ENCODE results near the gene OTOGL. TPM values are rescaled to one million over a fixed set of nuclear protein-coding genes. Genes with fewer than 3 reads are reported as not detected.

Gene OTOGL
- total RNA-seq, 1 donor from 2014 or later = 0.12 TPM

GRCh38 chr12:80107221-80107620 lies 7.9 kb downstream of the OTOGL start:
- H3K4me1 Mint-ChIP-seq = no peaks in the 10 kb centered on the region
- H3K9me3 Mint-ChIP-seq = peaks cover 3% of the 10 kb centered on the region
- H3K36me3 Mint-ChIP-seq (ENCODE audit: low read depth) = no peaks in the 10 kb centered on the region
- no peaks in the 10 kb centered on the region for H3K27me3 Mint-ChIP-seq (ENCODE audit: low read depth)
- H3K27ac Mint-ChIP-seq (ENCODE audit: unreplicated experiment) = no peak overlapping the region
- no peak for DNase-seq (ENCODE audit: low read depth, low spot score)
- no peak for TF ChIP-seq CTCF (conservative IDR thresholded peaks at IDR 0.05)
- no peak overlapping the region for H3K4me3 Mint-ChIP-seq

GRCh38 chr12:80116735-80117134 lies 17.4 kb downstream of the OTOGL start:
- no peaks in the 10 kb centered on the region for H3K27me3 Mint-ChIP-seq (ENCODE audit: low read depth)
- TF ChIP-seq CTCF (conservative IDR thresholded peaks at IDR 0.05) = no peak
- no peak for DNase-seq (ENCODE audit: low read depth, low spot score)
- H3K27ac Mint-ChIP-seq (ENCODE audit: unreplicated experiment) = no peak overlapping the region
- H3K36me3 Mint-ChIP-seq (ENCODE audit: low read depth) = peaks cover 3% of the 10 kb centered on the region
- H3K9me3 Mint-ChIP-seq = peaks cover 12% of the 10 kb centered on the region
- H3K4me1 Mint-ChIP-seq = peaks cover 18% of the 10 kb centered on the region
- H3K4me3 Mint-ChIP-seq = no peak overlapping the region

DNA sequence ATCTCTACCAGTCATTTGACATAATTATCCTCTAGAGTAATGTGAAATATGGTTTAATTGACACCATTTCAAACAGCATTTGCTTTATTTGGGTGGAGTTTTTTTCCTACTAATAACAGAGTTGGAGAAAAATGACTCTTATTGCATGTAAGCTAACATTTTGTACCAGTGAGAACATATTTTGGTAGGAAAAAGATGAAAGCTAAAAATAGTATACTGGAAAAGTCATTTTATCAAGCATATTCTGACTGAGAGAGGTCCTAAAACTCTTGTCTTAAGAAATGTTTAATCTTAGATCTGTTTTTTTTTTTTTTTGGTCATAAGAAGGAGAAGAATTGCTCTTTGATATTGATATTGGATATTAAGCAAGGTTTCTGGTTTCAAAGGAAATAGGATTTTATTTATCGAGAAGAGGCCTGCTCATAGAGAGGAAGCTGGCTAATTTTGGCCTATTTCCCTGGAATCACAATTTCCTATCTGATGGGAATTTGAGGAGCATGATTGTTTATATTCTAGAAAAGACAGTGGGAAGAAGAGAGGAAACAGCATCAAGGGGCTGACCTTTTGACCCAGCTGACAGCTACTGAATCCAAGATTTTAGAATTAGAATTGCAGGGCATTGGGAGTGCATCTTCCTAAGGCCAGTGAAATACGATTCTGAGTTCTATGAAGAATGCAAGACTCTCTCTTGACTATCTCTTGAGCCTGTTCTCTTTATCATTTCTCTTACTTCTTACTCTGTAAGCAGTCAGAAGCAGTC lies 19.4 kb downstream of the OTOGL start:
- Mint-ChIP-seq H3K27ac (ENCODE audit: unreplicated experiment) (no peak overlapping the region), H3K9me3 (no peaks in the 10 kb centered on the region), H3K4me3 (no peak overlapping the region), H3K36me3 (ENCODE audit: low read depth) (no peaks in the 10 kb centered on the region), H3K27me3 (ENCODE audit: low read depth) (no peaks in the 10 kb centered on the region), H3K4me1 (peaks cover 18% of the 10 kb centered on the region)
- DNase-seq (ENCODE audit: low read depth, low spot score) = no peak
- no peak for TF ChIP-seq CTCF (conservative IDR thresholded peaks at IDR 0.05)

DNA sequence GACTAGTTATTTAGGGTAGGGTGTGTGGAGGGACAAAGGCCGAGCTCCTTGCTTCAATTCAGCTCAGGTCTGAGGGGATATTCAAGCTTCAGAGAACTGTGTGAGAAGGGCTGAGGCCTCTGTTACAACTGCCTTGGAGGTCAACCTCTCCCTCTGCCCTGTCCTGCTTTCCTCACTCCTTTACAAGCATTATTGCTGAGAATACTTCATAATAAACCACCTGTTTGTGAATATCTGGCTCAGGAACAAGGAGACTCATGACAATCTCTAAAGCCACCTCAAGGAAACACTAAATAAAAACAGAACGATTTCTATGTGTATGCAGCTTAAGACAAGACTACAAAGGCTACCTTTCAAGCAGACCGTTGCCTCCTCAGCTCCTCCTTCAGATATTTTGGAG lies 21.7 kb downstream of the OTOGL start:
- no peaks in the 10 kb centered on the region for H3K27me3 Mint-ChIP-seq (ENCODE audit: low read depth)
- H3K9me3 Mint-ChIP-seq = no peaks in the 10 kb centered on the region
- peaks cover 18% of the 10 kb centered on the region for H3K4me1 Mint-ChIP-seq
- H3K4me3 Mint-ChIP-seq = no peak overlapping the region
- H3K27ac Mint-ChIP-seq (ENCODE audit: unreplicated experiment) = no peak overlapping the region
- no peak for TF ChIP-seq CTCF (conservative IDR thresholded peaks at IDR 0.05)
- H3K36me3 Mint-ChIP-seq (ENCODE audit: low read depth) = no peaks in the 10 kb centered on the region
- DNase-seq (ENCODE audit: low read depth, low spot score) = no peak

DNA sequence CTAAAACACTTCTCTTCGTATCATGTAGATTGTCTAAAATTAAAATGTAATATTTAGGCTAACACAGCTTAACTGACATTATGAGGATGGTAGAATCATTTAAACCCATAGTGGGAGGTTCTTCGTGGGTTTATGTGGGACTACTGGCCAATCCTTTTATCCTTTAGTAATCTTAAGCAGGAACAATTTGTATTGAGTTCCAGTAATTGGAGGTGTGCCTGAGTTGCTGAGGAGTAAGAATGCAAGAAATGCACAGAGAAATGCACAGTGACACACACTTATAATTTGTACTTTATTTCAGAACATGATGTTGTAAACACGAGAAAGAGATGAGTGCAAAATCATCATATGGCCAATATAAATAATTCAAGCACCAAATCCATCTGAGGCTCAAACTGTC lies 22.3 kb downstream of the OTOGL start:
- Mint-ChIP-seq H3K27me3 (ENCODE audit: low read depth) (no peaks in the 10 kb centered on the region), H3K9me3 (no peaks in the 10 kb centered on the region), H3K4me3 (no peak overlapping the region), H3K36me3 (ENCODE audit: low read depth) (no peaks in the 10 kb centered on the region), H3K27ac (ENCODE audit: unreplicated experiment) (no peak overlapping the region), H3K4me1 (peaks cover 18% of the 10 kb centered on the region)
- no peak for TF ChIP-seq CTCF (conservative IDR thresholded peaks at IDR 0.05)
- no peak for DNase-seq (ENCODE audit: low read depth, low spot score)
